Right lobe of liver (tissue), 6 donors: ENCODE results near the gene B3GAT2. TPM values are rescaled to one million over a fixed set of nuclear protein-coding genes. Genes with fewer than 3 reads are reported as not detected.
A peak's percentile ranks its signal among the peaks of the same experiment; 100 is the strongest.

Source experiments
- ATAC-seq, 4 donors: fragments of 200-7000 bp; cut with Tn5 transposase; one replicate each; pipeline ENCODE4 v1.9.1; 2020; ENCODE audit warnings: mild to moderate bottlenecking in 4 of 4, moderate library complexity in 4 of 4
- DNase-seq, 3 donors: peaks; one replicate each; pipeline ENCODE4 v3.0.0-alpha.2; 2020
- H3K27ac ChIP-seq, 3 donors: fragments of 200-600 bp; one replicate each; pipeline ENCODE4 v1.8.0; 2022
- H3K27me3 ChIP-seq, 2 donors: fragments of 200-600 bp; one replicate each; pipeline ENCODE4 v1.8.0; 2022
- H3K36me3 ChIP-seq, 4 donors: fragments of 200-600 bp; sonication (generic) in 1 of 4; one replicate each; pipeline versions ENCODE4 v1.5.1 to v1.8.0; 2017 to 2022; ENCODE audit warnings: control low read depth in 1 of 4
- H3K4me1 ChIP-seq, 4 donors: fragments of 200-600 bp; sonication (generic) in 1 of 4; one replicate each; pipeline versions ENCODE4 v1.5.1 to v1.8.0; 2017 to 2022; ENCODE audit warnings: control low read depth in 1 of 4
- H3K4me3 ChIP-seq, 3 donors: fragments of 200-600 bp; one replicate each; pipeline ENCODE4 v1.8.0; 2022
- H3K9me3 ChIP-seq, 4 donors: fragments of 200-600 bp; sonication (generic) in 1 of 4; one replicate each; pipeline versions ENCODE4 v1.5.1 to v1.8.0; 2017 to 2022; ENCODE audit warnings: control low read depth in 1 of 4
- CTCF ChIP-seq, 4 donors: fragments of 200-600 bp in 3 of 4; fragments of 450-650 bp in 1 of 4; IDR thresholded peaks; one replicate each; pipeline versions ENCODE4 v1.5.1 to v1.8.0; 2016 to 2022; ENCODE audit warnings: antibody characterized with exemption in 4 of 4, mild to moderate bottlenecking in 2 of 4
- POLR2A ChIP-seq: fragments of 450-650 bp; IDR thresholded peaks from one replicate; pipeline ENCODE4 v1.6.1; 2017; ENCODE audit warnings: antibody characterized with exemption, mild to moderate bottlenecking
- WGBS: methylation state at CpG from one replicate; pipeline ENCODE4 v1.1.6; 2018; ENCODE audit warnings: low coverage, low lambda C conversion rate; ENCODE audit not compliant: insufficient coverage; ENCODE audit errors: missing lambda C conversion rate; 5-methylcytosine and 5-hydroxymethylcytosine counted together
- intact Hi-C, 2 donors: fragments of 100-400 bp; cut with DNase I; formaldehyde crosslinking; loops; one replicate each; pipeline versions ENCODE4 v1.11.2 to v1.14.1; 2022
- long read RNA-seq: library from polyadenylated mRNA; unstranded; transcript quantifications from one replicate; pipeline ENCODE4 v2.0.0, GENCODE V29; 2019
- total RNA-seq, 6 experiments: library from RNA; depleted of rRNA in 2 of 6; stranded (reverse); fragments of >200 nt in 2 of 6; fragmentation: NEBNext Ultra II Directional in 3 of 6; extraction: Animal tissue kit (Norgen Biotek cat#: 25700) in 3 of 6; gene quantifications; one replicate each; pipeline versions ENCODE4 v1.1.0 to v1.2.4, GENCODE V29; 2016 to 2023
- donor health status: DM: no; HTN: yes; CAD: no.
- donor health status: DM: no; HTN: no; CAD: no.
- donor health status: DM: no; HTN: no; CAD: no.
- donor health status: DM: no; HTN: yes; CAD: no.
- donor health status: DM: no; HTN: yes; CAD: no.

Gene B3GAT2, protein sequence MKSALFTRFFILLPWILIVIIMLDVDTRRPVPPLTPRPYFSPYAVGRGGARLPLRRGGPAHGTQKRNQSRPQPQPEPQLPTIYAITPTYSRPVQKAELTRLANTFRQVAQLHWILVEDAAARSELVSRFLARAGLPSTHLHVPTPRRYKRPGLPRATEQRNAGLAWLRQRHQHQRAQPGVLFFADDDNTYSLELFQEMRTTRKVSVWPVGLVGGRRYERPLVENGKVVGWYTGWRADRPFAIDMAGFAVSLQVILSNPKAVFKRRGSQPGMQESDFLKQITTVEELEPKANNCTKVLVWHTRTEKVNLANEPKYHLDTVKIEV
- under 1 TPM in 1 of 6 experiments, not detected in 5; 0.04 TPM for total RNA-seq
- long read RNA-seq, result 0 reads

DNA sequence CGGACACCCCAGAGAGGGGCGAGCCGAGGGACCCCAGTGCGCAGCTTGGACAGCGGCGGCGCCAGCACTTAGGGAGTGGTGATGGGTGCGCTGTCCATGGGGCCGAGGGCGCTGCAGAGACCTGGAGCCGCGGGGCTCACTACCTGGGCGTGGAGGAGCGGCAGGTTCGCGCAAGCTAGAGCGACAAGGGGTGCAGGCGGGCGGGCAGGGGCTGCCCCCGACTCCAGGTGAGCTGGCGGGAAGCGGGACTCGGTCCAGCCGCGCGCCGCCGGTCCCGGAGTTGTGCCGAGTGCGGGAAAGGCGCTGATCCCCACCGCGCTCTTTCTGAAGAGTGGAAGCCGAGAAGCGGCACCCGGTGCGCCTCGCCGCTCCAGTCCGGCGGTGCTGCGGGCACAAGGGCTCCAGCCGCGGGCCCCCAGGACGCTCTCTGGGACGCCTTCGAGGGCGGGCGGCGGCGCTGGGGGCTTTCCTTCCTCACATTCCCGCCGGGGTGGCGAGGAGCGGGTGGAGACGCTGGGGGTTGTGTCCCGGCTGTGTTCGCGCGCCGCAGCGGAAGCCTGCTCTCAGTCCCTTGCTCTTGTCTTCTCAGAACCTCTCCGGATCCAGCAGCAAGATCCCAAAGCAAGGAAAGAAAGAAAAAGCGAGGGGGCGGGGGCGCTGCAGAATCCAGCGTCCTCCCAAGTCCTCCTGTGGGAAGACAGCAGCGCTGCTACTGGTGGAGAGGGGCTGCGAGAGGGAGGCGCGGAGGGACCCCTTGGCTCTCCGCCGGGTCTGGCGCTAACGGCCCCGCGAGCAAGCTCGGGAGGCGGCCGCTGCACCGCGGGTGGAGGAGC is at the start of gene B3GAT2:
B3GAT2 (minus strand) TSS at position 610 of the 833 bp plus-strand sequence. CDS start 631 bp downstream, outside the sequence.
- Histone ChIP-seq H3K4me1 (peaks cover 0 to 18% (median 2%) of the 10 kb centered on the region in 4 donors), H3K9me3 (no peaks in the 10 kb centered on the region), H3K27me3 (no peaks in the 10 kb centered on the region), H3K27ac (no peak within 1 kb of the TSS), H3K36me3 (no peaks in the 10 kb centered on the region), H3K4me3 (peak within 1 kb of the TSS; percentile 44 to 53 (median 52))
- intact Hi-C loops, result no loop called here
- no peak for TF ChIP-seq POLR2A
- no peak for TF ChIP-seq CTCF (IDR thresholded peaks at IDR 0.05)
- 2% methylated on average over 31 of the region's 83 CpGs for WGBS
- peak; percentile 40 to 54 (median 50) for ATAC-seq
- DNase-seq, result peak in 2 of 3 donors; percentile 30 to 57

- 18% methylated on average over 3 of the region's 4 CpGs for WGBS
Measured at GRCh38 chr6:70998148-70998547, 41.3 kb upstream of the B3GAT2 start.

DNA sequence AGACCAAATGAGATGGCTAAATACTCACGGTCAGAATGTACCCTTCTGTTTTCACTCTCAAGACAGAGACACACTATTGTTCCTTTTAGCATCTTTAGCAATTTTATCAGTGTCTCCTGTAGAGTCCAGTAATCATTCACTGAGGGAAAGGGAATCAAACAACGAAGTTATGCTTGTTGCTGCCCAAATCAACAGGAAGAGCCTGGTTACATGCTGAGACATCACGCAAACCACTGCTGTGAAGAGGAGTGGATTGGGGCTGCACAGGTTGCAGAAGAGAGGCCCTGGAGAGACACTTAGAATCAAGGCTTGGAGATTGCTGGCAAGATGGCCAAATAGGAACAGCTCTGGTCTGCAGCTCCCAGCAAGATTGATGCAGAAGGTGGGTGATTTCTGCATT is 40.5 kb upstream of the B3GAT2 start:
- no peak for DNase-seq
- intact Hi-C loops, result no loop called here
- ATAC-seq, result no peak
- H3K27me3 ChIP-seq, result no peaks in the 10 kb centered on the region
- no peaks in the 10 kb centered on the region for H3K4me1 ChIP-seq
- H3K36me3 ChIP-seq, result no peaks in the 10 kb centered on the region
- no peak for TF ChIP-seq CTCF (IDR thresholded peaks at IDR 0.05)
- TF ChIP-seq POLR2A, result no peak
- H3K27ac ChIP-seq, result no peak overlapping the region
- WGBS, result 72% methylated on average over 3 of the region's 3 CpGs
- no peaks in the 10 kb centered on the region for H3K9me3 ChIP-seq
- no peak overlapping the region for H3K4me3 ChIP-seq

More at GRCh38 chr6:70998148-70998547, 41.3 kb upstream of the B3GAT2 start:
- TF ChIP-seq POLR2A (no peak), CTCF (IDR thresholded peaks at IDR 0.05) (no peak)
- H3K36me3 ChIP-seq, result no peaks in the 10 kb centered on the region
- no peak overlapping the region for H3K4me3 ChIP-seq
- no peak for ATAC-seq
- H3K9me3 ChIP-seq, result no peaks in the 10 kb centered on the region
- no peak overlapping the region for H3K27ac ChIP-seq
- no peak for DNase-seq
- H3K27me3 ChIP-seq, result no peaks in the 10 kb centered on the region
- intact Hi-C loops, result no loop called here
- H3K4me1 ChIP-seq, result no peaks in the 10 kb centered on the region

DNA sequence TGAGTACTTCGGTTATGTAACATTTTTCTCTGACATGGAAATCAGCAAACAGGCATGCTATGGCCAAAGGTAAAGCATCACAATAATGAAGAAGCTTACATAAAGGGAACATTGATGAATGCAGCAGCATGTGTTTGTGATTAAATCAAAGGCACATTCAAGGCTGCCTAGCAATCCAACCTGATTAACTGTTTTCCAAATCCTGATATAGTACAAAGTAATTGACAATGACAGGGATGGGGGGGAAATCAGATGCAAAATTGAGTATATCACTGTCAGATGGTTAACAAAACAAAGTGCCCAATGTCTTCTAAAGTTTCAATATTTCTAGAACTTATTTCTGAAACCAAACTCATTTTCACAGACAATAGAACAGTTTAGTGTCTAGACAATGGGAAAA is 39.2 kb upstream of the B3GAT2 start:
- intact Hi-C loops, result no loop called here
- DNase-seq, result no peak

More for the DNA sequence above, 39.2 kb upstream of the B3GAT2 start:
- TF ChIP-seq POLR2A, result no peak
- no peak for TF ChIP-seq CTCF (IDR thresholded peaks at IDR 0.05)
- ATAC-seq, result no peak
- Histone ChIP-seq H3K36me3 (no peaks in the 10 kb centered on the region), H3K9me3 (no peaks in the 10 kb centered on the region), H3K27me3 (no peaks in the 10 kb centered on the region), H3K4me3 (no peak overlapping the region), H3K27ac (no peak overlapping the region), H3K4me1 (no peaks in the 10 kb centered on the region)
- 53% methylated on average over 1 of the region's 1 CpG for WGBS
